Measurements from ENCODE around the gene KIF7. TPM values are rescaled to one million over a fixed set of nuclear protein-coding genes. Genes with fewer than 3 reads are reported as not detected.

Gene KIF7
- total and polyA plus RNA-seq, 8 donors: 1.7 to 13.9 (median 3.0) TPM; not detected in 1

DNA sequence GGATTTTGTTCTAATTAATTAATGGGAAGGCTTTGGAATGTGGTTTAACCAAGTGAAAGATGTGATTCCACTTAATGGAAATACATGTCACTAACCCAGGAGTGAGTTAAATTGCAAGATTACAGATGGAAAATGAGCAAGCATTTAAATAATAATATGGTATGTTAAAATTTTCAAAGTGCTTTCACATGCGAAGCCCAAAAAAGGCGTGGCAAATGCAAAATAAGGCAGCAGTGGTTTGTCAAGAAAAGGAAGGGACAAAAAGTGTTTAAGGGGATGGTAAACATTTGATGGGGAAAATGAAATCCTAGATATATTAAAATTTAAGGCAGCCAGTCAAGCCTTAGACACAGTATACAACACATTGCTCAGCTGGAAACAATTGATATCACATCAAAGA, 77.1 kb downstream of the KIF7 start:
- intact Hi-C loops (cut with DNase I; ENCODE audit: low total_unique reads): no loop called here
- no peak for DNase-seq
- H3K36me3 ChIP-seq: no peaks in the 10 kb centered on the region
- H3K27ac ChIP-seq: no peak overlapping the region
- no peaks in the 10 kb centered on the region for H3K9me3 ChIP-seq
- H3K4me3 ChIP-seq: no peak overlapping the region
- TF ChIP-seq, protein P1, sequence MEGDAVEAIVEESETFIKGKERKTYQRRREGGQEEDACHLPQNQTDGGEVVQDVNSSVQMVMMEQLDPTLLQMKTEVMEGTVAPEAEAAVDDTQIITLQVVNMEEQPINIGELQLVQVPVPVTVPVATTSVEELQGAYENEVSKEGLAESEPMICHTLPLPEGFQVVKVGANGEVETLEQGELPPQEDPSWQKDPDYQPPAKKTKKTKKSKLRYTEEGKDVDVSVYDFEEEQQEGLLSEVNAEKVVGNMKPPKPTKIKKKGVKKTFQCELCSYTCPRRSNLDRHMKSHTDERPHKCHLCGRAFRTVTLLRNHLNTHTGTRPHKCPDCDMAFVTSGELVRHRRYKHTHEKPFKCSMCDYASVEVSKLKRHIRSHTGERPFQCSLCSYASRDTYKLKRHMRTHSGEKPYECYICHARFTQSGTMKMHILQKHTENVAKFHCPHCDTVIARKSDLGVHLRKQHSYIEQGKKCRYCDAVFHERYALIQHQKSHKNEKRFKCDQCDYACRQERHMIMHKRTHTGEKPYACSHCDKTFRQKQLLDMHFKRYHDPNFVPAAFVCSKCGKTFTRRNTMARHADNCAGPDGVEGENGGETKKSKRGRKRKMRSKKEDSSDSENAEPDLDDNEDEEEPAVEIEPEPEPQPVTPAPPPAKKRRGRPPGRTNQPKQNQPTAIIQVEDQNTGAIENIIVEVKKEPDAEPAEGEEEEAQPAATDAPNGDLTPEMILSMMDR (IDR thresholded peaks at IDR 0.05): no peak
- no peak for TF ChIP-seq EP300 (IDR thresholded peaks at IDR 0.05)
- TF ChIP-seq POLR2A (IDR thresholded peaks at IDR 0.05): no peak
- no peak for TF ChIP-seq POLR2AphosphoS5 (IDR thresholded peaks at IDR 0.05)
- 65 to 86% (median 75%) methylated on average over 2 of the region's 2 CpGs for WGBS, 5 donors
- no peaks in the 10 kb centered on the region for H3K27me3 ChIP-seq
- H3K4me1 ChIP-seq: peaks cover 8 to 27% (median 10%) of the 10 kb centered on the region in 4 donors

Other genes with a start within 250 kb of the KIF7 start
- 10 to 100 TPM in 1 of 5 donors, 1 to 10 TPM in 1, under 1 TPM in 1, not detected in 2; 0.73 to 15.2 (median 5.7) TPM for gene RHCG, start 158.9 kb downstream of the KIF7 start, total RNA-seq
- 1,000 to 10,000 TPM in 1 of 3 donors, 1 to 10 TPM in 1, under 1 TPM in 1; 0.19 to 1,120 (median 3.1) TPM for gene RHCG, start 158.9 kb downstream of the KIF7 start, polyA plus RNA-seq
- 1 to 10 TPM in 4 of 5 donors, under 1 TPM in 1; 0.92 to 3.5 (median 1.6) TPM for gene TICRR, start 80.0 kb downstream of the KIF7 start, total RNA-seq
- 1 to 10 TPM in 1 of 3 donors, under 1 TPM in 2; 0.15 to 2.8 (median 0.25) TPM for gene TICRR, start 80.0 kb downstream of the KIF7 start, polyA plus RNA-seq
- 1 to 10 TPM; 2.2 to 7.6 (median 3.8) TPM for gene PLIN1, start 23.9 kb upstream of the KIF7 start, total RNA-seq
- 1 to 10 TPM in 2 of 3 donors, under 1 TPM in 1; 0.12 to 5.5 (median 1.6) TPM for gene PLIN1, start 23.9 kb upstream of the KIF7 start, polyA plus RNA-seq
- 10 to 100 TPM in 1 of 5 donors, 1 to 10 TPM in 3, not detected in 1; 2.3 to 11.2 (median 2.9) TPM for gene PEX11A, start 35.3 kb upstream of the KIF7 start, total RNA-seq
- 1 to 10 TPM; 6.8 to 8.1 (median 7.5) TPM for gene PEX11A, start 35.3 kb upstream of the KIF7 start, polyA plus RNA-seq
- gene WDR93, start 35.3 kb upstream of the KIF7 start, total RNA-seq: not detected
- gene WDR93, start 35.3 kb upstream of the KIF7 start, polyA plus RNA-seq: under 1 TPM in 1 of 3 donors, not detected in 2; 0.10 TPM
- gene MESP1, start 95.8 kb upstream of the KIF7 start, total RNA-seq: 10 to 100 TPM in 1 of 5 donors, 1 to 10 TPM in 2, under 1 TPM in 1, not detected in 1; 0.58 to 60.5 (median 2.6) TPM
- 1 to 10 TPM; 1.2 to 1.7 (median 1.3) TPM for gene MESP1, start 95.8 kb upstream of the KIF7 start, polyA plus RNA-seq
- gene MESP2, start 120.9 kb upstream of the KIF7 start, total RNA-seq: not detected
- under 1 TPM in 2 of 3 donors, not detected in 1; 0.43 to 0.56 TPM for gene MESP2, start 120.9 kb upstream of the KIF7 start, polyA plus RNA-seq
- gene ANPEP, start 159.4 kb upstream of the KIF7 start, total RNA-seq: 10 to 100 TPM in 2 of 5 donors, 1 to 10 TPM in 2, under 1 TPM in 1; 0.89 to 41.7 (median 5.2) TPM
- gene ANPEP, start 159.4 kb upstream of the KIF7 start, polyA plus RNA-seq: 1 to 10 TPM; 1.9 to 7.2 (median 5.7) TPM
- 10 to 100 TPM; 14.6 to 90.4 (median 34.5) TPM for gene AP3S2, start 238.5 kb upstream of the KIF7 start, total RNA-seq
- 10 to 100 TPM in 2 of 3 donors, 1 to 10 TPM in 1; 8.4 to 24.7 (median 23.2) TPM for gene AP3S2, start 238.5 kb upstream of the KIF7 start, polyA plus RNA-seq

Data from stomach (tissue), 9 donors.